Stimulated activated CD8-positive, alpha-beta memory T cell treated with anti-CD3 and anti-CD28 coated beads, Interleukin-4, amount 100 ng/mL, for 24 hours (primary cell): ENCODE data around the gene HERPUD1.
"Not testable (repeated sequence)": the region's sequence is repeated elsewhere in the genome, so short reads cannot be mapped to it uniquely, and the experiment has no call there.

Experiments used
- DNase-seq: peaks from one replicate; pipeline ENCODE4 v3.0.0-alpha.2; 2020; ENCODE audit warnings: low read depth

HERPUD1 gene

GRCh38 chr16:56934599-56935145, 2.7 kb downstream of the HERPUD1 start:
- DNase-seq, result not testable (repeated sequence)

- DNase-seq, result no peak
Measured at GRCh38 chr16:56935201-56935600, 3.3 kb downstream of the HERPUD1 start.

GRCh38 chr16:56936491-56936890, 4.5 kb downstream of the HERPUD1 start:
- no peak for DNase-seq

GRCh38 chr16:56936950-56937349, 5.0 kb downstream of the HERPUD1 start:
- no peak for DNase-seq

GRCh38 chr16:56938664-56939513, 6.9 kb downstream of the HERPUD1 start:
- DNase-seq, result no peak

- DNase-seq, result no peak
Measured at GRCh38 chr16:56939801-56940200, 7.9 kb downstream of the HERPUD1 start.

- DNase-seq, result no peak
Measured at GRCh38 chr16:56941092-56941491, 9.2 kb downstream of the HERPUD1 start.

GRCh38 chr16:56941856-56942331, 10.0 kb downstream of the HERPUD1 start:
- DNase-seq, result no peak

GRCh38 chr16:56943761-56944375, 11.9 kb downstream of the HERPUD1 start:
- no peak for DNase-seq

GRCh38 chr16:56944954-56945839, 13.3 kb downstream of the HERPUD1 start:
- DNase-seq, result no peak

GRCh38 chr16:56945847-56946527, 14.0 kb downstream of the HERPUD1 start:
- no peak for DNase-seq

GRCh38 chr16:56946767-56947603, 15.0 kb downstream of the HERPUD1 start:
- DNase-seq, result no peak

GRCh38 chr16:56947604-56947995, 15.7 kb downstream of the HERPUD1 start:
- no peak for DNase-seq

- DNase-seq, result no peak
Measured at GRCh38 chr16:56948234-56948633, 16.3 kb downstream of the HERPUD1 start.

GRCh38 chr16:56950051-56950450, 18.1 kb downstream of the HERPUD1 start:
- DNase-seq, result no peak

GRCh38 chr16:56950455-56950854, 18.5 kb downstream of the HERPUD1 start:
- no peak for DNase-seq

- no peak for DNase-seq
Measured at GRCh38 chr16:56950881-56951771, 19.2 kb downstream of the HERPUD1 start.

GRCh38 chr16:56953006-56953405, 21.1 kb downstream of the HERPUD1 start:
- DNase-seq, result no peak

- no peak for DNase-seq
Measured at GRCh38 chr16:56956076-56956475, 24.1 kb downstream of the HERPUD1 start.

GRCh38 chr16:56956756-56957155, 24.8 kb downstream of the HERPUD1 start:
- DNase-seq, result no peak
